Transverse colon (tissue), 4 donors: ENCODE results near the gene SNED1. TPM values are rescaled to one million over a fixed set of nuclear protein-coding genes. Genes with fewer than 3 reads are reported as not detected.

Experiments used
- DNase-seq: peaks from one replicate; pipeline ENCODE4 v3.0.0-alpha.2; 2019
- H3K27ac ChIP-seq, 4 donors: fragments of 200-600 bp; sonication (generic); 2 replicates each; pipeline ENCODE4 v1.5.1; 2016 to 2018; ENCODE audit warnings: inconsistent platforms in 4 of 4
- H3K27me3 ChIP-seq: fragments of 200-600 bp; sonication (generic); 2 replicates; pipeline ENCODE4 v1.5.1; 2017; ENCODE audit warnings: inconsistent platforms
- H3K36me3 ChIP-seq, 4 donors: fragments of 200-600 bp; sonication (generic); 2 replicates each; pipeline ENCODE4 v1.5.1; 2017 to 2019; ENCODE audit warnings: inconsistent platforms in 4 of 4
- H3K4me1 ChIP-seq, 4 donors: fragments of 200-600 bp; sonication (generic); 2 replicates each; pipeline ENCODE4 v1.5.1; 2017 to 2020; ENCODE audit warnings: inconsistent platforms in 4 of 4
- H3K4me3 ChIP-seq, 4 donors: fragments of 200-600 bp; sonication (generic); 1 replicate in 1 of 4; 2 replicates in 3 of 4; pipeline versions ENCODE4 v1.5.1 to v1.6.1; 2017 to 2019; ENCODE audit warnings: inconsistent platforms in 4 of 4
- H3K9me3 ChIP-seq, 2 donors: fragments of 200-600 bp; sonication (generic); 2 replicates each; pipeline ENCODE4 v1.5.1; 2017 to 2019; ENCODE audit warnings: inconsistent platforms in 2 of 2
- CTCF ChIP-seq, 5 experiments: fragments of 200-600 bp in 3 of 5; fragments of 450-650 bp in 2 of 5; sonication (generic) in 3 of 5; IDR thresholded peaks; 1 replicate in 2 of 5; 2 replicates in 3 of 5; pipeline ENCODE4 v1.5.1; 2016 to 2017; ENCODE audit warnings: antibody characterized with exemption in 5 of 5, inconsistent platforms in 3 of 5, mild to moderate bottlenecking in 2 of 5, moderate library complexity in 1 of 5
- EP300 ChIP-seq: sonication (generic); formaldehyde crosslinking; IDR thresholded peaks from one replicate; pipeline ENCODE4 v1.6.1; 2017; ENCODE audit warnings: antibody characterized with exemption, low read depth
- POLR2A ChIP-seq: fragments of 450-650 bp; IDR thresholded peaks from one replicate; pipeline ENCODE4 v1.6.1; 2016; ENCODE audit warnings: antibody characterized with exemption, mild to moderate bottlenecking, moderate library complexity
- POLR2AphosphoS5 ChIP-seq, 3 donors: sonication (generic); formaldehyde crosslinking; IDR thresholded peaks; one replicate each; pipeline ENCODE4 v1.6.1; 2016; ENCODE audit warnings: antibody characterized with exemption in 3 of 3
- WGBS, 2 donors: methylation state at CpG; one replicate each; pipeline ENCODE4 v1.1.5; 2018; ENCODE audit warnings: low coverage in 1 of 2; 5-methylcytosine and 5-hydroxymethylcytosine counted together
- in situ Hi-C, 4 donors: fragments of 200-750 bp; cut with MboI; loops; one replicate each; pipeline versions ENCODE4 v1.15.0 to v1.15.1; 2017; ENCODE audit warnings: low sequenced_read_pairs in 3 of 4, low pct_ligation_motif_present in 1 of 4, low pct_unique_long_range_greater_than_20kb in 1 of 4
- intact Hi-C: fragments of 100-400 bp; cut with DNase I; formaldehyde crosslinking; loops from one replicate; pipeline ENCODE4 v1.15.1; 2023; ENCODE audit warnings: low total_unique reads
- total RNA-seq, 4 donors: library from RNA; depleted of rRNA; stranded (reverse); fragments of >200 nt; gene quantifications; one replicate each; pipeline ENCODE4 v1.1.0, GENCODE V29; 2016

Gene SNED1
- total RNA-seq, 4 donors from 2014 or later: 8.2 to 65.5 (median 30.0) TPM

GRCh38 chr2:241070361-241070760, 71.9 kb downstream of the SNED1 start:
- no peaks in the 10 kb centered on the region for H3K27me3 ChIP-seq
- intact Hi-C loops: no loop called here
- H3K27ac ChIP-seq: no peak overlapping the region
- H3K4me3 ChIP-seq: no peak overlapping the region
- in situ Hi-C loops: no loop called here
- no peaks in the 10 kb centered on the region for H3K9me3 ChIP-seq
- H3K4me1 ChIP-seq: no peaks in the 10 kb centered on the region
- TF ChIP-seq EP300 (no peak), POLR2A (no peak)
- DNase-seq: no peak
- WGBS, 2 donors: 89 to 100% methylated on average over 2 to 13 of the region's 13 CpGs
- H3K36me3 ChIP-seq: peaks cover 0 to 2% (median 0%) of the 10 kb centered on the region in 4 donors

- Histone ChIP-seq H3K36me3 (peaks cover 0 to 8% (median 0%) of the 10 kb centered on the region in 4 donors), H3K27me3 (no peaks in the 10 kb centered on the region), H3K4me3 (no peak overlapping the region), H3K4me1 (no peaks in the 10 kb centered on the region), H3K9me3 (no peaks in the 10 kb centered on the region), H3K27ac (no peak overlapping the region)
- 82 to 96% methylated on average over 5 to 25 of the region's 31 CpGs for WGBS, 2 donors
- no peak for DNase-seq
- in situ Hi-C loops: no loop called here
- intact Hi-C loops: no loop called here
- TF ChIP-seq EP300 (no peak), POLR2A (no peak), CTCF (IDR thresholded peaks at IDR 0.05) (no peak), POLR2AphosphoS5 (IDR thresholded peaks at IDR 0.05) (no peak)
These were observed 72.6 kb downstream of the SNED1 start for GRCh38 chr2:241070811-241071676.

- in situ Hi-C loops (no loop called here), intact Hi-C loops (no loop called here)
- no peak for DNase-seq
- H3K36me3 ChIP-seq: peaks cover 0 to 8% (median 0%) of the 10 kb centered on the region in 4 donors
- no peak overlapping the region for H3K4me3 ChIP-seq
- TF ChIP-seq POLR2AphosphoS5 (IDR thresholded peaks at IDR 0.05): no peak
- no peak for TF ChIP-seq EP300
- no peak for TF ChIP-seq POLR2A
- TF ChIP-seq CTCF (IDR thresholded peaks at IDR 0.05): no peak
- H3K27me3 ChIP-seq: no peaks in the 10 kb centered on the region
- WGBS, 2 donors: 87% methylated on average over 24 of the region's 25 CpGs; no CpG with 5 or more reads in 1 of the 2 donors
- no peaks in the 10 kb centered on the region for H3K4me1 ChIP-seq
- H3K9me3 ChIP-seq: no peaks in the 10 kb centered on the region
- no peak overlapping the region for H3K27ac ChIP-seq
These were observed 73.3 kb downstream of the SNED1 start for GRCh38 chr2:241071677-241072111.

GRCh38 chr2:241072151-241072550, 73.7 kb downstream of the SNED1 start:
- Histone ChIP-seq H3K4me1 (no peaks in the 10 kb centered on the region), H3K9me3 (no peaks in the 10 kb centered on the region), H3K27me3 (no peaks in the 10 kb centered on the region), H3K36me3 (peaks cover 0 to 8% (median 0%) of the 10 kb centered on the region in 4 donors), H3K4me3 (no peak overlapping the region), H3K27ac (no peak overlapping the region)
- intact Hi-C loops (no loop called here), in situ Hi-C loops (no loop called here)
- DNase-seq: no peak
- TF ChIP-seq EP300 (no peak), POLR2AphosphoS5 (IDR thresholded peaks at IDR 0.05) (no peak), POLR2A (no peak)
- WGBS, 2 donors: 76 to 80% methylated on average over 1 to 8 of the region's 9 CpGs

- Histone ChIP-seq H3K4me3 (no peak overlapping the region), H3K9me3 (no peaks in the 10 kb centered on the region), H3K27ac (no peak overlapping the region), H3K4me1 (no peaks in the 10 kb centered on the region), H3K27me3 (no peaks in the 10 kb centered on the region), H3K36me3 (peaks cover 0 to 8% (median 0%) of the 10 kb centered on the region in 4 donors)
- in situ Hi-C loops: no loop called here
- no peak for DNase-seq
- WGBS, 2 donors: 64 to 85% methylated on average over 5 to 14 of the region's 14 CpGs
- no peak for TF ChIP-seq POLR2A
- intact Hi-C loops: no loop called here
These were observed 74.2 kb downstream of the SNED1 start for GRCh38 chr2:241072553-241073165.
